T1000 (cell line): ENCODE data around the gene ELP4.
"Not testable (repeated sequence)": the region's sequence is repeated elsewhere in the genome, so short reads cannot be mapped to it uniquely, and the experiment has no call there.

Experiments used
- DNase-seq: peaks from one replicate; lab custom pipeline; 2025; ENCODE audit warnings: mixed read lengths; lab: John Stamatoyannopoulos, UW

ELP4 gene

GRCh38 chr11:31509429-31510345 is at the start of gene ELP4, which contains the start of gene IMMP1L:
Gene ELP4, plus strand, starts transcription at chr11:31509767. Its CDS starts 18 bp downstream, at chr11:31509785.
Gene IMMP1L, minus strand, starts transcription at chr11:31509622. Its CDS starts 46,346 bp downstream, at chr11:31463276.
- peak; percentile 89 for DNase-seq

GRCh38 chr11:31464436-31464835 is 45.1 kb upstream of the ELP4 start:
- DNase-seq = no peak

- no peak for DNase-seq
These were observed 35.5 kb upstream of the ELP4 start for GRCh38 chr11:31474083-31474482.

GRCh38 chr11:31477528-31478222 is 31.9 kb upstream of the ELP4 start:
- DNase-seq = no peak

- DNase-seq = no peak
These were observed 31.4 kb upstream of the ELP4 start for GRCh38 chr11:31478223-31478590.

- no peak for DNase-seq
These were observed 30.5 kb upstream of the ELP4 start for GRCh38 chr11:31479066-31479465.

GRCh38 chr11:31480930-31481329 is 28.6 kb upstream of the ELP4 start:
- DNase-seq = no peak

- no peak for DNase-seq
These were observed 25.1 kb upstream of the ELP4 start for GRCh38 chr11:31484497-31484896.

GRCh38 chr11:31487848-31488247 is 21.7 kb upstream of the ELP4 start:
- no peak for DNase-seq

GRCh38 chr11:31492320-31492913 is 17.1 kb upstream of the ELP4 start:
- no peak for DNase-seq

- DNase-seq = no peak
These were observed 16.3 kb upstream of the ELP4 start for GRCh38 chr11:31493235-31493634.

- not testable (repeated sequence) for DNase-seq
These were observed 15.8 kb upstream of the ELP4 start for GRCh38 chr11:31493762-31494161.

GRCh38 chr11:31499576-31500178 is 9.9 kb upstream of the ELP4 start:
- DNase-seq = no peak

GRCh38 chr11:31500560-31500959 is 9.0 kb upstream of the ELP4 start:
- no peak for DNase-seq

- no peak for DNase-seq
These were observed 527 bp upstream of the ELP4 start for GRCh38 chr11:31509051-31509428.

GRCh38 chr11:31512117-31512516 is 2.5 kb downstream of the ELP4 start:
- no peak for DNase-seq

GRCh38 chr11:31521497-31522150 is 12.1 kb downstream of the ELP4 start:
- DNase-seq = no peak

- no peak for DNase-seq
These were observed 19.6 kb downstream of the ELP4 start for GRCh38 chr11:31529189-31529588.

GRCh38 chr11:31529701-31530100 is 20.1 kb downstream of the ELP4 start:
- no peak for DNase-seq

- no peak for DNase-seq
These were observed 21.7 kb downstream of the ELP4 start for GRCh38 chr11:31531293-31531692.

GRCh38 chr11:31535479-31535878 is 25.9 kb downstream of the ELP4 start:
- no peak for DNase-seq

- DNase-seq = no peak
These were observed 33.3 kb downstream of the ELP4 start for GRCh38 chr11:31542862-31543261.
